Left renal cortex interstitium (tissue), 4 donors: Measurements from ENCODE around the gene NSDHL. TPM values are rescaled to one million over a fixed set of nuclear protein-coding genes. Genes with fewer than 3 reads are reported as not detected.
"Not testable (repeated sequence)": the region's sequence is repeated elsewhere in the genome, so short reads cannot be mapped to it uniquely, and the experiment has no call there.

Experiments used
- DNase-seq, 4 donors: peaks; one replicate each; pipeline ENCODE4 v3.0.0-alpha.2; 2013; ENCODE audit warnings: low read depth in 4 of 4, low spot score in 2 of 4, missing footprints in 1 of 4
- polyA plus RNA-seq, 4 donors: library from polyadenylated mRNA; unstranded; fragments of 120-200 nt; gene quantifications; one replicate each; pipeline ENCODE4 v1.2.1, GENCODE V29; 2013; ENCODE audit not compliant: insufficient read length in 4 of 4

The NSDHL gene
- polyA plus RNA-seq, 4 donors: 26.2 to 32.1 (median 28.7) TPM

DNA sequence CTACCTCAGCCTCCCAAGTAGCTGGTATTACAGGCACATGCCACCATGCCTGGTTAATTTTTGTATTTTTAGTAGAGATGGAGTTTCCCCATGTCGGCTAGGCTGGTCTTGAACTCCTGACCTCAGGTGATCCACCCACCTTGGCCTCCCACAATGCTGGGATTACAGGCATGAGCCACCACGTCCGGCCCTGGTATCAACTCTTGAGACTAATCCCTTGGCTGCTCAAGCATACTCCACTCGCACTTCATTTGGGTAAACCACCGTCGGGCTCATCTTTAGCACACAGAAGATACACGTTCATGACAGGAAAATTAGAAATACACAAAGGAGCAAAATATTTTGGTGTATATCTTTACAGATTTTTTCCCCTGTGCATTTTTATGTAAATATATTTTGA, 79.2 kb downstream of the NSDHL start:
- not testable (repeated sequence) for DNase-seq

- DNase-seq: no peak
These were observed 81.2 kb downstream of the NSDHL start for GRCh38 chrX:152912106-152912505.

GRCh38 chrX:152912641-152913040, 81.8 kb downstream of the NSDHL start:
- no peak for DNase-seq

DNA sequence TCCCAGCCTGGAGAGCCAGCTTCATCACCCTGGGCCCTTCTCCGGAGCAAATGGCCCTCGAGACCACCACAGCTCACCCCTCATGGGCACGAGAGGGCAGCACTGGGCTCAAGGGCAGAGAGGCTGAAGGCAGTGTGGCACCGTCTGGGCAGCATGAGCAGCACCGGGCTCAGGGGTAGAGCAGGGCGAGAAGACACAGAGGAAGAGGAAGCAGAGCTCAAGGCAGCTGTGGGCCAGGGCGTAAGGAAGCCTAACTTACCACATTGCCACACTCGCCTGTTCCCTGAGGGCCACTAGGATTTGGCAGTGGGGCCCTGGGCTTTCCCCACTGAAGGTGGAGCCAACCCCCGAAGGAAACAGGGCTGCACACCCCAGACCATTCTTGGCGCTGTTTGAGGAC, 82.5 kb downstream of the NSDHL start:
- DNase-seq: no peak

- no peak for DNase-seq
These were observed 83.0 kb downstream of the NSDHL start for GRCh38 chrX:152913910-152914309.

DNA sequence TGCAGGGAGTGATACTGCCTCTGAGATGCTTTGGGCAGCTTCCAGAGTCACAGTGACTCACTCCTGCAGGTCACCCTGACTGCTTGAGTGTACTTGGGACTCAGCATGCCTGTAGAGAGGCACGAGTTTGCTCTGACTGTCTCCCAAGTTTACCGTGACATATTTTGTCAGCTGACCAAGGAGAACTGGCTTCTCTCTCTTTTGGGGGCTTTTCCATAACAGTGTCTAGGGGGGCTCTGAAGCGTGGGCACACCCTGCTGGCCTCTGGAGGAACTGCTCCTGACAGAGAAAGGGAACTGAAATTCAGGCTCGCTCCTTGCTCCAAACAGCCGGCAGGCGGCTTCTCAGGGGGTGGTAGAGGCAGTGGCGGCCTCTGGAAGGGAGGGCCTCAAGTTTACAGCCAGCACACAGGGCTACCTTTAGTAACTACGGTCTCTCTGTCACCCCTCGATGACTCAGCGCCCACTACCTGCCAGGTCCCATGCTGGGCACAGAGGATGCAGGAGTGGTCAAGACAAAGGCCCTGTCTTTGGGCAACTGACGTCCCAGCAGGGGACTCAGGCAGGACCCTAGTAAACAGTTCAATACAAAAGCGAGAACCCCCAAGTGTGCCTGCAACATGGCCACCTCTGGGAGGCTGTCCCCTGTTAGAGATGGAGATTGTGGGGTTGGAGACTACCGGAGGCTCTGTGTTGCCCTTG, 84.8 kb downstream of the NSDHL start:
- DNase-seq: no peak

DNA sequence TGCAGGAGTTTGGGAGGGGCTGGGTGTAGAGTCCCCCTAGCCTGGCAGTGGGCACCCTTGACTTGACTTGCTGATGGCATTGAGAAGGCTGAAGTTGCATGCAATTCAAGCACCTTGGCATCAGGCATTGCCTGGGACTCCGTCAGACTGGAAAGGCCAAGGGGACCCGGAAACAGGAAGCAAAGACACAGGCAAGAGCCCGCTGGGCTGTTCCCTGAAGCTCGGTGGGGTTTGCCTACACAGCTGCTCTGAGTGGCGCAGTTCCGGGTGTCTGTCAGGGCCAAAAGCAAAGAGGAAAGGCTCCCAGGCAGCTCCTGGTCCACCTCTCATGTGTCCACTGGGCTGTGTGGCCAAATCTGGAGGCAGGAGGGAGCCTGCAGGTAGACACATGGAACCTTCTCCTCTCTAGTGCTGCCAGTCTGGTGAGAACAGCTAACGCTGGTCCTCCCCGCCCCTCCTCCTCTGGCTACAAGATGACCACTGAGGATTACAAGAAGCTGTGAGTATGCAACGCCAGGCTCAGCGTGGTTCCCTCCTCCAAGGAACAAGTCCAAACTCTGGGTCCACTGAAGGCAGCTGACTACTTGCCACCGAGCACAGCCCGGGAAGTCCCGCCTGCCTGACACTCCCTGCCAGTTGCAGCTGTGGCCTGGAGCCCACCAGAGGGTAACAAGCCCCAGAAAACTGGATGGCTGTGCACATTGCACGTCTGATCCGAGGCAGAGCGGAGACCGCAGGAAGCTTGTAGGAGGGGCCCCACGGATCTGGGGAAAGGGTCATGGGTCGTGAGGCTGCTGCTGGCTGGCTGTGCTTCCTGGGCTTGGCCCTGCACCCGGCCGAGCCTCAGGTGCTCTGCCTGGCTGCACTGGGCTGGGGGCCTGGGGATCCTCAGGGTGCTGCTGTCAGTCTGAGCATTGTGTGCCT, 87.1 kb downstream of the NSDHL start:
- DNase-seq: no peak

- DNase-seq: no peak
These were observed 87.8 kb downstream of the NSDHL start for GRCh38 chrX:152918707-152919106.

Other genes starting within 250 kb of the NSDHL start
- gene GABRQ, start 193.2 kb upstream of the NSDHL start, polyA plus RNA-seq: 1 to 10 TPM in 3 of 4 donors, under 1 TPM in 1; 0.65 to 1.8 (median 1.4) TPM
- not detected for gene MAGEA3, start 132.3 kb upstream of the NSDHL start, polyA plus RNA-seq
- gene CSAG2, start 121.8 kb upstream of the NSDHL start, polyA plus RNA-seq: not detected
- not detected for gene MAGEA2B, start 116.4 kb upstream of the NSDHL start, polyA plus RNA-seq
- gene CSAG1, start 97.3 kb upstream of the NSDHL start, polyA plus RNA-seq: not detected
- gene MAGEA12, start 97.3 kb upstream of the NSDHL start, polyA plus RNA-seq: not detected
- not detected for gene MAGEA2, start 77.2 kb upstream of the NSDHL start, polyA plus RNA-seq
- not detected for gene CSAG3, start 71.8 kb upstream of the NSDHL start, polyA plus RNA-seq
- gene MAGEA6, start 61.4 kb upstream of the NSDHL start, polyA plus RNA-seq: not detected
- gene CETN2, start 306 bp upstream of the NSDHL start, polyA plus RNA-seq: 100 to 1,000 TPM; 106 to 131 (median 114) TPM
- gene ZNF185, start 67.0 kb downstream of the NSDHL start, polyA plus RNA-seq: 10 to 100 TPM; 39.3 to 50.8 (median 43.5) TPM
- under 1 TPM; 0.10 to 0.47 (median 0.30) TPM for gene PNMA5, start 163.1 kb downstream of the NSDHL start, polyA plus RNA-seq
- gene PNMA3, start 225.4 kb downstream of the NSDHL start, polyA plus RNA-seq: 10 to 100 TPM; 16.9 to 36.8 (median 28.6) TPM
- gene PNMA6A, start 241.4 kb downstream of the NSDHL start, polyA plus RNA-seq: 10 to 100 TPM in 3 of 4 donors, 1 to 10 TPM in 1; 8.0 to 13.9 (median 11.5) TPM